AG04450 (cell line): ENCODE data around the gene ZCWPW2. TPM values are rescaled to one million over a fixed set of nuclear protein-coding genes. Genes with fewer than 3 reads are reported as not detected.

ENCODE experiments used
- CTCF ChIA-PET: fragments of 300-600, 350-600 bp; formaldehyde crosslinking; extraction: SDS; loops from one replicate; lab custom pipeline; 2022; ENCODE audit warnings: antibody characterized with exemption, inconsistent platforms; lab: Charles Lee
- POLR2A ChIA-PET: fragments of 350-600 bp; formaldehyde crosslinking; extraction: SDS; loops from one replicate; lab custom pipeline; 2021; ENCODE audit warnings: antibody characterized with exemption, inconsistent platforms; lab: Yijun Ruan, JAX
- DNase-seq: peaks from one replicate; pipeline ENCODE4 v3.0.0-alpha.2; 2011; ENCODE audit warnings: low read depth, low spot score
- H3K27ac ChIP-seq: one replicate; pipeline ENCODE4 v1.5.1; 2012; ENCODE audit warnings: low read depth, low read length, control low read depth
- H3K27me3 ChIP-seq: one replicate; pipeline ENCODE4 v1.6.0; 2012; ENCODE audit warnings: low read length; ENCODE audit not compliant: control insufficient read depth, insufficient read depth
- H3K4me3 ChIP-seq: 2 replicates; pipeline ENCODE4 v1.5.1; 2011; ENCODE audit warnings: mild to moderate bottlenecking, low read depth, low read length, control low read depth
- H3K9me3 ChIP-seq: 2 replicates; pipeline ENCODE4 v1.5.1; 2012; ENCODE audit warnings: low read length; ENCODE audit not compliant: control insufficient read depth, insufficient read depth
- polyA plus RNA-seq: library from polyadenylated mRNA; depleted of rRNA; stranded (reverse); fragments of >200 nt; gene quantifications from 2 replicates; pipeline ENCODE4 v1.2.3, GENCODE V29; 2011
- TF ChIP-seq, protein P1 (sequence below): IDR thresholded peaks from 2 replicates; pipeline ENCODE4 v1.5.1; 2011; ENCODE audit warnings: low read depth, low read length, control low read depth, inconsistent platforms

Gene ZCWPW2
- polyA plus RNA-seq, 1 experiment = 0.76 TPM

GRCh38 chr3:28399206-28399605 lies 50.7 kb downstream of the ZCWPW2 start:
- TF ChIP-seq, protein P1, sequence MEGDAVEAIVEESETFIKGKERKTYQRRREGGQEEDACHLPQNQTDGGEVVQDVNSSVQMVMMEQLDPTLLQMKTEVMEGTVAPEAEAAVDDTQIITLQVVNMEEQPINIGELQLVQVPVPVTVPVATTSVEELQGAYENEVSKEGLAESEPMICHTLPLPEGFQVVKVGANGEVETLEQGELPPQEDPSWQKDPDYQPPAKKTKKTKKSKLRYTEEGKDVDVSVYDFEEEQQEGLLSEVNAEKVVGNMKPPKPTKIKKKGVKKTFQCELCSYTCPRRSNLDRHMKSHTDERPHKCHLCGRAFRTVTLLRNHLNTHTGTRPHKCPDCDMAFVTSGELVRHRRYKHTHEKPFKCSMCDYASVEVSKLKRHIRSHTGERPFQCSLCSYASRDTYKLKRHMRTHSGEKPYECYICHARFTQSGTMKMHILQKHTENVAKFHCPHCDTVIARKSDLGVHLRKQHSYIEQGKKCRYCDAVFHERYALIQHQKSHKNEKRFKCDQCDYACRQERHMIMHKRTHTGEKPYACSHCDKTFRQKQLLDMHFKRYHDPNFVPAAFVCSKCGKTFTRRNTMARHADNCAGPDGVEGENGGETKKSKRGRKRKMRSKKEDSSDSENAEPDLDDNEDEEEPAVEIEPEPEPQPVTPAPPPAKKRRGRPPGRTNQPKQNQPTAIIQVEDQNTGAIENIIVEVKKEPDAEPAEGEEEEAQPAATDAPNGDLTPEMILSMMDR = no peak
- no peak for DNase-seq
- no peak overlapping the region for H3K4me3 ChIP-seq
- H3K9me3 ChIP-seq = peaks cover 4% of the 10 kb centered on the region
- H3K27ac ChIP-seq = no peak overlapping the region
- H3K27me3 ChIP-seq = no peaks in the 10 kb centered on the region
- ChIA-PET CTCF (no interaction called here), POLR2A (no interaction called here)

- no peak for DNase-seq
Measured at GRCh38 chr3:28406241-28406640, 57.7 kb downstream of the ZCWPW2 start.

GRCh38 chr3:28449398-28449797 lies 100.9 kb downstream of the ZCWPW2 start:
- DNase-seq = no peak
- Histone ChIP-seq H3K4me3 (no peak overlapping the region), H3K27ac (no peak overlapping the region), H3K9me3 (no peaks in the 10 kb centered on the region), H3K27me3 (no peaks in the 10 kb centered on the region)
- TF ChIP-seq, protein P1 = no peak
- ChIA-PET CTCF (no interaction called here), POLR2A (no interaction called here)

More at GRCh38 chr3:28406241-28406640, 57.7 kb downstream of the ZCWPW2 start:
- Histone ChIP-seq H3K9me3 (no peaks in the 10 kb centered on the region), H3K27ac (no peak overlapping the region), H3K27me3 (no peaks in the 10 kb centered on the region), H3K4me3 (no peak overlapping the region)
- TF ChIP-seq, protein P1 = no peak
- CTCF ChIA-PET = no interaction called here
- POLR2A ChIA-PET = no interaction called here

- TF ChIP-seq, protein P1 = no peak
- Histone ChIP-seq H3K27ac (no peak overlapping the region), H3K4me3 (no peak overlapping the region), H3K9me3 (no peaks in the 10 kb centered on the region), H3K27me3 (no peaks in the 10 kb centered on the region)
- ChIA-PET POLR2A (no interaction called here), CTCF (interaction anchor here (1.1 kb wide), 1 partner anchor 13 kb away, joined by 3 read pairs; no protein-coding TSS in a partner anchor)
- no peak for DNase-seq
Measured at GRCh38 chr3:28462866-28463265, 114.3 kb downstream of the ZCWPW2 start.

GRCh38 chr3:28467414-28467813 lies 118.9 kb downstream of the ZCWPW2 start:
- Histone ChIP-seq H3K9me3 (no peaks in the 10 kb centered on the region), H3K4me3 (no peak overlapping the region), H3K27me3 (no peaks in the 10 kb centered on the region), H3K27ac (no peak overlapping the region)
- ChIA-PET CTCF (no interaction called here), POLR2A (no interaction called here)
- no peak for DNase-seq
- TF ChIP-seq, protein P1 = no peak
